Measurements from ENCODE around the gene WASF2.
"Not testable (repeated sequence)": the region's sequence is repeated elsewhere in the genome, so short reads cannot be mapped to it uniquely, and the experiment has no call there.

Gene WASF2
- long read RNA-seq, full-length matches to known transcripts = 10 of 111 reads
- long read RNA-seq, partial matches to known transcripts = 64 of 111 reads
- long read RNA-seq, other reads (novel, unspliced or antisense) = 37 of 111 reads

GRCh38 chr1:27489973-27490741 is at the start of gene WASF2:
WASF2 (minus strand) TSS chr1:27490167; CDS start chr1:27428890, 61,277 bp downstream.
- TF ChIP-seq POLR2AphosphoS5 (IDR thresholded peaks at IDR 0.05; ENCODE audit: low read depth) (peak; percentile 69), GABPA (IDR thresholded peaks at IDR 0.05; ENCODE audit: low read depth) (no peak), SPI1 (IDR thresholded peaks at IDR 0.05; ENCODE audit: borderline replicate concordance, low read depth) (peak; percentile 69; the same call in 1 of the 2 replicates), REST (IDR thresholded peaks at IDR 0.05; ENCODE audit: insufficient replicate concordance, low read depth) (peak; percentile 77), CTCF (IDR thresholded peaks at IDR 0.05; ENCODE audit: insufficient read depth, low read length) (no peak)
- DNase-seq (ENCODE audit: low read depth in 1 of 2, low spot score in 1 of 2) = peak; percentile 97 to 98
- Histone ChIP-seq H3K27ac (replicated peaks) (peak within 1 kb of the TSS; percentile 99), H3K27me3 (ENCODE audit: insufficient read depth, poor library complexity, severe bottlenecking) (no peaks in the 10 kb centered on the region), H3K4me3 (replicated peaks; ENCODE audit: insufficient read depth, low read length) (peak within 1 kb of the TSS; percentile 84)

GRCh38 chr1:27538793-27539192 is 48.8 kb upstream of the WASF2 start:
- no peaks in the 10 kb centered on the region for H3K27me3 ChIP-seq (ENCODE audit: insufficient read depth, poor library complexity, severe bottlenecking)
- TF ChIP-seq GABPA (IDR thresholded peaks at IDR 0.05; ENCODE audit: low read depth) = no peak
- no peak for TF ChIP-seq SPI1 (IDR thresholded peaks at IDR 0.05; ENCODE audit: borderline replicate concordance, low read depth)
- TF ChIP-seq CTCF (IDR thresholded peaks at IDR 0.05; ENCODE audit: insufficient read depth, low read length) = no peak
- no peak overlapping the region for H3K4me3 ChIP-seq (replicated peaks; ENCODE audit: insufficient read depth, low read length)
- DNase-seq (ENCODE audit: low read depth in 1 of 2, low spot score in 1 of 2) = no peak
- no peak overlapping the region for H3K27ac ChIP-seq (replicated peaks)

- not testable (repeated sequence) for H3K27me3 ChIP-seq (ENCODE audit: insufficient read depth, poor library complexity, severe bottlenecking); H3K4me3 ChIP-seq (replicated peaks; ENCODE audit: insufficient read depth, low read length); H3K27ac ChIP-seq (replicated peaks); DNase-seq (ENCODE audit: low read depth in 1 of 2, low spot score in 1 of 2)
Observed at GRCh38 chr1:27538305-27538676, 48.3 kb upstream of the WASF2 start.

- no peaks in the 10 kb centered on the region for H3K27me3 ChIP-seq (ENCODE audit: insufficient read depth, poor library complexity, severe bottlenecking)
- DNase-seq (ENCODE audit: low read depth in 1 of 2, low spot score in 1 of 2) = no peak
- no peak for TF ChIP-seq POLR2AphosphoS5 (IDR thresholded peaks at IDR 0.05; ENCODE audit: low read depth)
- TF ChIP-seq CTCF (IDR thresholded peaks at IDR 0.05; ENCODE audit: insufficient read depth, low read length) = no peak
- no peak for TF ChIP-seq SPI1 (IDR thresholded peaks at IDR 0.05; ENCODE audit: borderline replicate concordance, low read depth)
- no peak for TF ChIP-seq GABPA (IDR thresholded peaks at IDR 0.05; ENCODE audit: low read depth)
- TF ChIP-seq REST (IDR thresholded peaks at IDR 0.05; ENCODE audit: insufficient replicate concordance, low read depth) = no peak
- H3K4me3 ChIP-seq (replicated peaks; ENCODE audit: insufficient read depth, low read length) = no peak overlapping the region
- H3K27ac ChIP-seq (replicated peaks) = no peak overlapping the region
Observed at GRCh38 chr1:27536767-27537166, 46.8 kb upstream of the WASF2 start.
